ENCODE data around the gene CPSF7. TPM values are rescaled to one million over a fixed set of nuclear protein-coding genes. Genes with fewer than 3 reads are reported as not detected.
A peak's percentile ranks its signal among the peaks of the same experiment; 100 is the strongest.

The CPSF7 gene
- total and polyA plus RNA-seq, 10 of the 15 experiments (the other 5 are each of a cell fraction or from before 2014, with no cell fraction given), result 14.9 to 93.1 (median 60.9) TPM

GRCh38 chr11:61357233-61357893 lies 72.4 kb downstream of the CPSF7 start (continued):
- TF ChIP-seq REST (IDR thresholded peaks at IDR 0.05; ENCODE audit: low read depth, low read length) (no peak), CTCF (IDR thresholded peaks at IDR 0.05 in 2 of 3, conservative IDR thresholded peaks at IDR 0.05 in 1 of 3; ENCODE audit: control insufficient read depth in 2 of 3, extremely low read depth in 1 of 3, insufficient read depth in 1 of 3, low read depth in 3 of 3, low read length in 3 of 3) (no peak), CREB1 (IDR thresholded peaks at IDR 0.05; ENCODE audit: low read depth) (0 out of 2 replicates have a peak, but pooled peaks have one; percentile 12), MAX (IDR thresholded peaks at IDR 0.05; ENCODE audit: low read depth, low read length) (peak; percentile 28; the same call in 1 of the 2 replicates), EP300 (IDR thresholded peaks at IDR 0.05; ENCODE audit: borderline replicate concordance in 1 of 2, control insufficient read depth in 1 of 2, low read depth in 2 of 2, low read length in 2 of 2) (peak; percentile 70 to 77), TCF7 (IDR thresholded peaks at IDR 0.05; ENCODE audit: borderline replicate concordance) (no peak; the same call in 1 of the 2 replicates), E2F8 (IDR thresholded peaks at IDR 0.05; ENCODE audit: low read depth, partially characterized antibody) (no peak), HDAC2 (IDR thresholded peaks at IDR 0.05) (no peak), ZNF207 (IDR thresholded peaks at IDR 0.05; ENCODE audit: borderline replicate concordance) (no peak), PML (IDR thresholded peaks at IDR 0.05; ENCODE audit: low read length) (no peak; the same call in 1 of the 2 replicates), USF2 (IDR thresholded peaks at IDR 0.05; ENCODE audit: borderline replicate concordance, low read depth, low read length) (no peak; the same call in 1 of the 2 replicates), EGR1 (IDR thresholded peaks at IDR 0.05; ENCODE audit: borderline replicate concordance in 1 of 2, low read depth in 2 of 2, low read length in 2 of 2) (no peak), TCF3 (IDR thresholded peaks at IDR 0.05; ENCODE audit: borderline replicate concordance, insufficient read depth, low read depth, low read length) (peak; percentile 90; the same call in 1 of the 2 replicates), MYB (IDR thresholded peaks at IDR 0.05; ENCODE audit: borderline replicate concordance, low read depth, low read length) (no peak), JUNB (IDR thresholded peaks at IDR 0.05) (no peak), SKIL (IDR thresholded peaks at IDR 0.05; ENCODE audit: low read depth, poor library complexity, severe bottlenecking) (peak; percentile 68)
